Activated CD8-positive, alpha-beta memory T cell treated with anti-CD3 and anti-CD28 coated beads, Interleukin-2, amount 10 ng/mL, durations not matched to agents 7 days and 5 days (primary cell): ENCODE measurements around the gene SZRD1. TPM values are rescaled to one million over a fixed set of nuclear protein-coding genes. Genes with fewer than 3 reads are reported as not detected.
"Not testable (repeated sequence)": the region's sequence is repeated elsewhere in the genome, so short reads cannot be mapped to it uniquely, and the experiment has no call there.

Experiments used
- ATAC-seq: fragments of 150-1000 bp; cut with Tn5 transposase; one replicate; pipeline ENCODE4 v1.10.0; 2021; ENCODE audit warnings: moderate library complexity
- CTCF ChIA-PET: fragments of 350-600 bp; sonication (Branson Sonifier 250); formaldehyde crosslinking; loops from one replicate; lab custom pipeline; 2021; ENCODE audit warnings: antibody characterized with exemption; lab: Charles Lee
- DNase-seq: peaks from one replicate; pipeline ENCODE4 v3.0.0-alpha.2; 2020
- H3K27ac Mint-ChIP-seq: one replicate; pipeline ENCODE4 v1.8.0; 2021; ENCODE audit warnings: mild to moderate bottlenecking, mixed read lengths
- H3K27me3 Mint-ChIP-seq: one replicate; pipeline ENCODE4 v1.8.0; 2021; ENCODE audit warnings: mixed read lengths
- H3K36me3 Mint-ChIP-seq: one replicate; pipeline ENCODE4 v1.8.0; 2021; ENCODE audit warnings: mild to moderate bottlenecking, mixed read lengths
- H3K4me1 Mint-ChIP-seq: one replicate; pipeline ENCODE4 v1.8.0; 2021; ENCODE audit warnings: mixed read lengths
- H3K4me3 Mint-ChIP-seq: one replicate; pipeline ENCODE4 v1.8.0; 2021; ENCODE audit warnings: mild to moderate bottlenecking, moderate library complexity, mixed read lengths
- H3K9me3 Mint-ChIP-seq: one replicate; pipeline ENCODE4 v1.8.0; 2022; ENCODE audit warnings: low read depth, mixed read lengths
- total RNA-seq, 2 experiments: library from RNA; stranded (reverse); gene quantifications; one replicate each; pipeline ENCODE4 v1.2.3, GENCODE V29; 2021

The SZRD1 gene
- total RNA-seq, 2 experiments from 2014 or later = 161 to 189 TPM

DNA sequence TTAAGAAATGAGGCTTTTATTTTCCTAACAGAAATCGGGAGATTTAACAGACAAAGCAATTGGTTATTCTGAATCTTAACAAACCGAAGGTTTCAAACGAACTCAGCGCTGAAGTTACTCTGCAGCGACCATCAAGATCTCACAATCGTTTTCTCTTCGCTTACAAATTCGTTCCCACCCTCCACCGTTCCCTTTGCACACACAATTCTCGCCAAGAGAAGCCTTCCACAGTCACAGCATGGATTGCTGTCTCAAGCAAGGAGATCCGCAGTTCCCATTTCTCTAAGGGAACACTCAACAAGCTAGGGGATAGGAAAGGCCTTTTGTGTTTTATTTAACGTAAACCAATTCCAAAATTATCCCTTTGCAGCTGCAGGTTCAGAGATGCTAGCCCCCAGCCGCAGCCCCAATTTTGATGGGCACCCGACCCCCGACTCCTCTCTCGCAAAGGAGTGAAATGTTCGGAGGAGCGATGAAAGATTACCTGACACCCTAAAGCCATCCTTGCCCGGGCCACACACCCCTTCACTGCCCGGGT is 15.5 kb upstream of the SZRD1 start:
- Mint-ChIP-seq H3K9me3 (no peaks in the 10 kb centered on the region), H3K36me3 (peaks cover 4% of the 10 kb centered on the region), H3K4me3 (peak overlapping the region; percentile 93), H3K4me1 (peaks cover 23% of the 10 kb centered on the region), H3K27ac (peak overlapping the region; percentile 95), H3K27me3 (no peaks in the 10 kb centered on the region)
- CTCF ChIA-PET = interaction anchor here (0.8 to 5.4 kb wide), 7 partner anchors 13 to 560 kb away, joined by 3 to 84 read pairs (median 3); partner anchors contain the start of gene SZRD1
- ATAC-seq = no peak
- no peak for DNase-seq

DNA sequence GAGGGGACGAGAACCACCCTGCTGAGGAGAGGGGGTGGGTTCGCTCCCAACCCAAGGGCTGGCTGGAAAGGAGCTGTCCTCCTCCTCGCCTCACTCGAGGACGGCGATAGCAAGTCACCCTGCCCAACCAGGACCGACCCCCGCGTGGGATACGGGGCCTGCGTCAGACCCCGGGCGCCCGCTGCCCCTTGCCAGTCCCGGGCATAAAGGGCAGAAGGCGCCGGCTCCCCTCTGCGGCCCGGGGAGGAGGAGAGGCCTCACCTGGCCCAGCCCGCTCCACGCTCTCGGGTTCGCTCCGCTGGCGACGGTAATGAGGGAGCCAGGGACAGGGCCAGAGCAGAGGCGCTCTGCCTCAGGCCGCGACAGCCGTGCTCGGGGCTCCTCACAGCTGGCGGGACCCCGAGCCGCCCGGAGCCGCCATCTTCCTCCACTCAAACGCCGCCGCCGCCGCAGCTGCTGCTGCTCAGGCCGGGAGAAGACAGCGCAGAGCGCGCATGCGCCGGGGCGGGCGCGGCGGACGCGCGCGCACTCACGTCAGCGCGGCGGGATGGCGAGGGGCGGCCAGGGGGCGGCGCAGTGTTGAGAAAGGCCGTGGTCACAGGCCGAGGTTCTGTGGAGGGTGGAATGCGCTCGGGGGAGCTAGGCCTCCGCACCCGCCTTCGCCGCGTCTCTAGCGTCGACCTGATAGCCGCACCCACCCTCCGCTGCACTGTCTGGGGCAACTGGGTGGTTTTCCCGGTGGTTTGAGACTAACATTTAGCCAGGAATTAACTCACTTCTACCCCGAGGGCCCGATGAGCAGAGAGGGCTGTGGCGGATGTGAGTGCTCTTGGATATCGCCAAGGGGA is 14.8 kb upstream of the SZRD1 start, which contains the start of gene FBXO42:
FBXO42 (minus strand) TSS at position 487 of the 848 bp plus-strand sequence. CDS start 37,062 bp downstream, outside the sequence.
- peak; percentile 96 for ATAC-seq
- peaks cover 4% of the 10 kb centered on the region for H3K36me3 Mint-ChIP-seq

DNA sequence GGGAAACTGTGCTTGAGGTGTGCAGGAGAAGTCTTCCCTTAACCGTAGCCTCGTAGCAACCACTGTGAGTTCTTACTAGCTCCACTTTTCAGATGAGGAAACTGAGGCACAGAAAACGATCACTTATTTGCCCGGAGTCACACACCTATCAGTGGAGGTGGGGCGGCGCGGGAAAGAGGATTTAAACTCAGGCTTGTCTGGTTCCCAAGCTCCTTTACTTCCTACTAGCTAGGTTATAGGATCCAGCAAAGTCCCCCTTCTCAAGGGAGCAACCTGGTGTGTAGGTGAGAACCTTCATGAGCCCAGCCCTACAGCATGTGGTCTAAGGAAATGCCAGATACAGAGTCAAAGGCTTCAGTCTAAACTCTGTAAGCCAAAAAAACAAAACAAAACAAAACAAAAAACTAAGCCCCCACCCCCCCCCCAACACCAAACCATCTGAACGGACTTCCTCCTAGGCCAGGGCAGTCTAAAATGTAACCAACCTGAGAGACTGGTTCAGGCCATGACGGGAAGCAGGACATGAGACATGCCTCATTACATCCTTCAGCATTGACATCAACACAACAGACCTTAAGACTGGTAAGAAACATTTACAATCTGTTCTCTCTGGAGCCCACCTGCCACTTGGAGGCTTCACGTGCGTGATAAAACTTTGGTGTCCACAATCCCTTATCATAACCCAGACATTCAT is 14.1 kb upstream of the SZRD1 start:
- Mint-ChIP-seq H3K4me3 (peak overlapping the region; percentile 93), H3K9me3 (no peaks in the 10 kb centered on the region), H3K27me3 (no peaks in the 10 kb centered on the region), H3K4me1 (peaks cover 22% of the 10 kb centered on the region), H3K27ac (peak overlapping the region; percentile 95), H3K36me3 (peaks cover 3% of the 10 kb centered on the region)
- CTCF ChIA-PET = interaction anchor here (0.8 to 5.4 kb wide), 8 partner anchors 12 to 279 kb away, joined by 3 to 84 read pairs (median 4); partner anchors contain the start of genes NECAP2 and SZRD1
- DNase-seq = no peak
- no peak for ATAC-seq

More for the DNA sequence above, 14.8 kb upstream of the SZRD1 start, which contains the start of gene FBXO42:
- Mint-ChIP-seq H3K4me3 (peak within 1 kb of the TSS; percentile 93), H3K27me3 (no peaks in the 10 kb centered on the region), H3K9me3 (no peaks in the 10 kb centered on the region), H3K27ac (peak within 1 kb of the TSS; percentile 95), H3K4me1 (peaks cover 23% of the 10 kb centered on the region)
- DNase-seq = peak; percentile 93
- CTCF ChIA-PET = interaction anchor here (0.8 to 5.4 kb wide), 9 partner anchors 12 to 560 kb away, joined by 3 to 84 read pairs (median 3); partner anchors contain the start of genes NECAP2 and SZRD1

DNA sequence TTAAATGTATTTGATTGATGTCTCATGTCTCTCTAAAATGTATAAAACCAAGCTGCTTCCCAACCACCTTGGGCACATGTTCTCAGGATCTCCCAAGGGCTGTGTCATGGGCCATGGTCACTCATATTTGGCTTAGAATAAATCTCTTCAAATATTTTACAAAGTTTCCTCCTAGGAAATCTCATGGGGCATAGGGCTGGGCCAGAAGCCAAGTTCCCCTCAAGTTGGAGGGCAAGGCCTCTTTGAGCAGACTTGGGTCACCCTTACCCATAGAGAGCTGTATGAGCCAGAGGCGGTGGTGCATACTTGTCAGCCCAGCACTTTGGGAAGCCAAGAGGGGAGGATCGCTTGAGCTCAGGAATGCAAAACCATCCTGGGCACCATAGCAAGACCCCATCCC is 12.4 kb upstream of the SZRD1 start:
- no peak for DNase-seq
- H3K9me3 Mint-ChIP-seq = no peaks in the 10 kb centered on the region
- H3K27ac Mint-ChIP-seq = no peak overlapping the region
- no peaks in the 10 kb centered on the region for H3K27me3 Mint-ChIP-seq
- no peak for ATAC-seq
- no peak overlapping the region for H3K4me3 Mint-ChIP-seq
- CTCF ChIA-PET = interaction anchor here (0.9 to 5.4 kb wide), 4 partner anchors 10 to 276 kb away, joined by 3 to 84 read pairs (median 3); partner anchors contain the start of gene SZRD1
- H3K4me1 Mint-ChIP-seq = peaks cover 18% of the 10 kb centered on the region
- H3K36me3 Mint-ChIP-seq = peaks cover 1% of the 10 kb centered on the region

DNA sequence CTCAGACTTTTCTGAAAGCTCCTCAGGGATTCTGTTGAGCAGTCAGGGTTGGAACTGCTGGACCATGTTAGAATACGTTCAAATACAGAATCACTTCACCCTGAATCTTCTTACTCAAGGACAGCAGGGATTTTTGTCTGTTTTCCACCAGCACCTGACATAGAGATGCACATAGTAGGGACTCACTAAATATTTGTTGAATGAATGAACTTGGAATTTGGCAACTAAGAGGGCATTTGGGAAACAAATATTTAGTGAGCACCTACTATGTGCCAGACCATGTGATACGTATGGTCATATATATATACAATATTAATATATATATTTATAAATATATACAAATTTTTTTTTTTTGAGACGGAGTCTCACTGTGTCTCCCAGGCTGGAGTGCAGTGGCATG is 10.2 kb upstream of the SZRD1 start:
- CTCF ChIA-PET = interaction anchor here (5.4 kb wide), 1 partner anchor 8 kb away, joined by 84 read pairs; the partner anchor contains the start of gene SZRD1
- DNase-seq (no peak), ATAC-seq (no peak)
- no peaks in the 10 kb centered on the region for H3K36me3 Mint-ChIP-seq
- H3K27ac Mint-ChIP-seq = no peak overlapping the region
- H3K4me3 Mint-ChIP-seq = no peak overlapping the region
- H3K4me1 Mint-ChIP-seq = peaks cover 4% of the 10 kb centered on the region
- no peaks in the 10 kb centered on the region for H3K9me3 Mint-ChIP-seq
- no peaks in the 10 kb centered on the region for H3K27me3 Mint-ChIP-seq

DNA sequence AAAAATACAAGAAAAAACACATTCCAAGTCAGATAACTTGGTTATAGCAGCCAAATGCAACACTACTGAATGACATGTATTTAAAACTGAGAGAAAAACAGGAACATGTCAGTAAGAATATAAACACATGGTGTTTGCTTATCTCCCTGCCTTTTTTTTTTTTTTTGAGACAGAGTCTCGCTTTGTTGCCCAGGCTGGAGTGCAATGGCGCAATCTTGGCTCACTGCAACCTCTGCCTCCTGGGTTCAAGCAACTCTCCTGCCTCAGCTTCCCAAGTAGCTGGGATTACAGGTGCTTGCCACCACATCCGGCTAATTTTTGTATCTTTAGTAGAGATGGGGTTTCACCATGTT is 1.9 kb upstream of the SZRD1 start:
- ATAC-seq, H3K27me3 Mint-ChIP-seq, H3K9me3 Mint-ChIP-seq, H3K4me3 Mint-ChIP-seq, DNase-seq, H3K27ac Mint-ChIP-seq, H3K36me3 Mint-ChIP-seq: not testable (repeated sequence)
- H3K4me1 Mint-ChIP-seq = peaks cover 31% of the 10 kb centered on the region
- CTCF ChIA-PET = interaction anchor here (0.6 to 7.4 kb wide), 9 partner anchors 11 to 1662 kb away, joined by 3 to 84 read pairs (median 4); partner anchors contain the start of genes FBXO42 and NECAP2

DNA sequence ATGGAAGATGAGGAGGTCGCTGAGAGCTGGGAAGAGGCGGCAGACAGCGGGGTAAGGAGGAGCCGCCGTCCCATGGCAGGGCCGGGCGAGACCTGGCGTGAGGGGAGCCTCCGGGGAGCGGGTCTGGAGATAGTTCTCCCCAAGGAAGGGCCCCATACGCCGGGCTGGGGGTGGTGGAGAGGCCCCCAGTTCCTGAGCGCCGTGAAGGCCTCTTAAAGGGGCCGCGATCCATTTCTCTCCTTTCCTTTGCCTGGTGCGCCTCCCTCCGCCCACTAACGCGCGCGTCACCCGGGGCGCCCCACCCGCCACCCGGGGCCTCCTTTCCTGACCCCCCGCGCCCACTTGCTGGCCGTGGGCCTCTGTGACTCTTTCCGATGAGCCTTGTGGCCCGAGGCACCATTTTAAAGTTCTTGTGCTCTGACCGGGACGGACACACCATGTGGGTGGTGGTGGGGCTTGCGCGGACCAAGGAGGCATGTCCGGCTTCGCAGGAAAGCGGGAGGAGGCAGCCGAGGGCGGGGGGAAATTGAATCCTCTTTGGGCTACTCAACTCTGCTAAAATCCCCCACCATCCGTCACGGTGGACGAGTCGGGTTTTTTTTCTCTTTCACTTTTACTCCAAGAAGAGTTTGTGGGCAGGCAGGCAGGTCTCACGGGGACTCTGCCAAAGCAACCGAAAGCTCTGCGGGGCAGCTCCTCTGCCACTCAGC is 371 bp downstream of the SZRD1 start:
- peaks cover 48% of the 10 kb centered on the region for H3K4me1 Mint-ChIP-seq
- peak overlapping the region; percentile 99 for H3K4me3 Mint-ChIP-seq

DNA sequence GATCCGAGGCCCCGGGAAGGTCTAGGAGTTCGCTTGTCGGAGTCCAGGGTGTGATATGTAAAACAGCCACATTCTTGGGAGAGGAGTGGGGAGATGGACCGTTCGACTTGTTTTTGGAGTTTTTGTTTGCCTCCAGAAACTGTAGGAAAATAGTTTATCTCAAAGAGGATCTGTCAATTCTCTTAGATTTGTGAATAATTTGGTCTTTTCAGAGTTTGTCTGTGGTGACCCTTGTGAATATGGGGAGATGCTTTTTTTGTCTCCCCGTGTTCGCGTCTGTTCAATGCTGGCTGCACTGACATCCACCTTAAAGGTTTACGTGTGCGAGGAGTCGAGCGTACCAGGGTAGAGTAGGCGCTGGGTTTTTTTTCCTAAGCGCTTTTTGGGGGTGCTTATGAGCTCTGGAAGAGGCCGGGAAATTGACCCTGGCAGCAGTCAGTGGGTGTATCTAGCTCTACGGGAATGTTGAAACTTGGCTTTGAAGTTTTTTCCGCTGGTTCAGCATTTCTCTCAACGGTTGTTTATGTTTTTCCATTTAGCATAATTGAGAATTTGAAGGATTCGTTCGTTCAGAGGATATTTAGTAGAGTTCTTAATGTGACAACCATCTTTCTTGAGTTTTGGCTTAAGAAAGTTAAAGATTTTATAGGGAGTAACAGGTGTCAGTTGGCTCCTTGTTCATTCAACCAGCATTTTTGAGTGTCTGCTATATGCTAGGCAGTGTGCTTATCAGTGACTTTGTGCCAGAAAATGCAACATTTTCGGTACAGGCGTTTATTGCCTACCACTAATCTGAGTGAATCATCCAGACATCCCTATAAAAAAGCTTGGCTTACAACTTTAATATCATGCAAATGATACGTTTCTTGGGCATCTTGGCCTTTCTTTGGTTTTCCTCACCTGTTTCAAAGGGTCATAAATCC is 1.2 kb downstream of the SZRD1 start:
- peak overlapping the region; percentile 99 for H3K4me3 Mint-ChIP-seq
- H3K4me1 Mint-ChIP-seq = peaks cover 52% of the 10 kb centered on the region
- peaks cover 22% of the 10 kb centered on the region for H3K36me3 Mint-ChIP-seq
- H3K27ac Mint-ChIP-seq = peak overlapping the region; percentile 99
- peak; percentile 49 for DNase-seq
- CTCF ChIA-PET = interaction anchor here (0.7 to 7.4 kb wide), 7 partner anchors 13 to 289 kb away, joined by 3 to 84 read pairs (median 3); partner anchors contain the start of genes FBXO42 and NECAP2
- no peaks in the 10 kb centered on the region for H3K9me3 Mint-ChIP-seq
- ATAC-seq = no peak
- H3K27me3 Mint-ChIP-seq = no peaks in the 10 kb centered on the region

More for the DNA sequence above, 371 bp downstream of the SZRD1 start:
- no peaks in the 10 kb centered on the region for H3K27me3 Mint-ChIP-seq
- CTCF ChIA-PET = interaction anchor here (0.7 to 7.4 kb wide), 6 partner anchors 13 to 150 kb away, joined by 3 to 84 read pairs (median 4); partner anchors contain the start of genes FBXO42 and NECAP2
- DNase-seq (peak; percentile 90), ATAC-seq (peak; percentile 76)
- H3K9me3 Mint-ChIP-seq = no peaks in the 10 kb centered on the region
- peak overlapping the region; percentile 99 for H3K27ac Mint-ChIP-seq
- H3K36me3 Mint-ChIP-seq = peaks cover 16% of the 10 kb centered on the region

DNA sequence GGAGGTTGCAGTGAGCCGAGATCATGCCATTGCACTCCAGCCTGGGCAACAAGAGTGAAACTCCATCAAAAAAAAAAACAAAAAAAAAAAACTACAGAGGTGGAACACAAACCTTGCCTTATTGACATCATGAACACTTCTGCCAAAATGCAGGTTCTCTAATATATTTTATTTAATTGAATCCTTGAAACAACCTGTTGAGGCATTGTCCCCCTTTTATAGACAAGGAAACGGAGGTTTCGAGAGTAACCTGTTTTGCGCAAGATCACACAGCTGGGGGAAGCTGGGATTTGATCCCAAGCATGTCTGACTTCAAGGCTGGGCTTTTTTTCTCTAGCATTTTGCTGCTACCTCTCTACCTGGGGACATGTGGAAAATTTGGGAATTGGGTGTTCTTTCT is 2.8 kb downstream of the SZRD1 start:
- H3K27ac Mint-ChIP-seq = peak overlapping the region; percentile 19
- H3K27me3 Mint-ChIP-seq = no peaks in the 10 kb centered on the region

DNA sequence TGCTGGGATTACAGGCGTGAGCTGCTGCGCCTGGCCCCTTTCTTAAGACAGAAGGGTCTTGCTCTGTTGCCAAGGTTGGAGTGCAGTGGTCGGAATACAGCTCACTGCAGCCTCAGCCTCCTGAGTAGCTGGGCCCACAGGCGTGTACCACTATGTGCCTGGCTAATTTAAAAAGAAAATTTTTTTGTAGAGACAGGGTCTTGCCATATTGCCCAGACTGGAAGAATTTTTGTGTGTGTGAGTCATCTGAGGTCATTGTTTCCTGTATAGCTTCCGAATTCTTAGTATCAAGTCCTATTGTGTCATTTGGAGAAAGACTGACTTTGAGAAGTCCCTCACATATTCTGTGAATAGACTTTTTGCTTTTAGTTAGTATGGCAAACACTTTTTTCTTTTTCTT is 4.7 kb downstream of the SZRD1 start:
- peak overlapping the region; percentile 64 for H3K4me3 Mint-ChIP-seq
- peak; percentile 51 for DNase-seq
- peak overlapping the region; percentile 89 for H3K27ac Mint-ChIP-seq
- CTCF ChIA-PET = interaction anchor here (0.8 to 2.5 kb wide), 9 partner anchors 8 to 155 kb away, joined by 3 to 12 read pairs (median 4); partner anchors contain the start of genes FBXO42 and NECAP2
- no peaks in the 10 kb centered on the region for H3K27me3 Mint-ChIP-seq
- peak; percentile 10 for ATAC-seq
- H3K9me3 Mint-ChIP-seq = no peaks in the 10 kb centered on the region
- peaks cover 31% of the 10 kb centered on the region for H3K36me3 Mint-ChIP-seq
- H3K4me1 Mint-ChIP-seq = peaks cover 68% of the 10 kb centered on the region

More for the DNA sequence above, 2.8 kb downstream of the SZRD1 start:
- Mint-ChIP-seq H3K9me3 (no peaks in the 10 kb centered on the region), H3K4me1 (peaks cover 55% of the 10 kb centered on the region), H3K36me3 (peaks cover 31% of the 10 kb centered on the region), H3K4me3 (no peak overlapping the region)
- CTCF ChIA-PET = interaction anchor here (4.0 kb wide), 1 partner anchor 70 kb away, joined by 16 read pairs; the partner anchor contains the start of gene NECAP2
- DNase-seq = no peak
- no peak for ATAC-seq

DNA sequence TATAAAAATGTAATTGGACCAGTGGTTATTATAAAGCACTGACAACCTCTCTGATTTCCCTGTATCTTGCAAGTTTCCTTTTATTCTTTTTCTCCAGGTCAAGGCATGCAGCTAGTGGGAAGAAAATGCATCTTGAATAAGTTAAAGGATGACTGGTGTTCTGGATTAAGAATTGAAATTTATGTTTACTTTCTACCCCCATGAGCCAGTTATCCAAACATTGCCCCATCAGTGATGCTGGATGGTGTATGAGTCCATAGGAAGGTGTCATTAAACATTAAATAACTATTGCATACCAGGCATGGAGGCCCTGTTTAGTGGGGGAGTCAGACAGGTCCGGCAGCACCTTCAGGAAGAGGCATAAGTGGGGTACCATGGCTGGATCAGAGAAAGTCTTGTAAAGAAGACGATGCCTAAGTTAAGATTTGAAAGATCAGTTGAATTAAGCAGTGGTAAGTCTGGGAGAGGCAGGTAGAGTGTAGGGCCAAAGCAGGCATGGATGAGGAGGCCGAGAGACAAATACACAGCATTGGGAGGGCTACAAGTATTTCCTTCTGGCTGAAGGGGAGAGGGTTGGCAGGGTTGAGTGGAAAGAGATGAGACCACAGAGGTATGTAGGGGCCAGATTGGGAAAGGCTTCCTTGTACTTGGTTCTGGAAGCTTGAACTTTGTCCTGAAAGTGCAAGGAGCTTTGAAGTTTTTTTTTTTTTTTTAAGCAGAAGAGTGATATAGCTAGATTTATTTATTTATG is 5.7 kb downstream of the SZRD1 start:
- ATAC-seq = no peak
- H3K36me3 Mint-ChIP-seq = peaks cover 34% of the 10 kb centered on the region
- no peaks in the 10 kb centered on the region for H3K27me3 Mint-ChIP-seq
- CTCF ChIA-PET = interaction anchor here (0.6 to 2.5 kb wide), 7 partner anchors 9 to 493 kb away, joined by 3 to 12 read pairs (median 4); partner anchors contain the start of gene NECAP2
- peaks cover 73% of the 10 kb centered on the region for H3K4me1 Mint-ChIP-seq
- H3K9me3 Mint-ChIP-seq = no peaks in the 10 kb centered on the region
- H3K4me3 Mint-ChIP-seq = peak overlapping the region; percentile 64
- DNase-seq = no peak
- peak overlapping the region; percentile 89 for H3K27ac Mint-ChIP-seq
